GM12875 (cell line): ENCODE results near the gene PARL.

Source experiments
- H3K4me3 ChIP-seq: one replicate; pipeline ENCODE4 v1.5.1; 2011; ENCODE audit warnings: low read depth, low read length, control low read depth
- TF ChIP-seq, protein P1 (sequence below): IDR thresholded peaks from 2 replicates; pipeline ENCODE4 v1.5.1; 2011; ENCODE audit warnings: low read depth, mild to moderate bottlenecking, control low read depth, inconsistent platforms, low read length, moderate library complexity, borderline replicate concordance; ENCODE audit not compliant: insufficient read depth

Gene PARL, protein sequence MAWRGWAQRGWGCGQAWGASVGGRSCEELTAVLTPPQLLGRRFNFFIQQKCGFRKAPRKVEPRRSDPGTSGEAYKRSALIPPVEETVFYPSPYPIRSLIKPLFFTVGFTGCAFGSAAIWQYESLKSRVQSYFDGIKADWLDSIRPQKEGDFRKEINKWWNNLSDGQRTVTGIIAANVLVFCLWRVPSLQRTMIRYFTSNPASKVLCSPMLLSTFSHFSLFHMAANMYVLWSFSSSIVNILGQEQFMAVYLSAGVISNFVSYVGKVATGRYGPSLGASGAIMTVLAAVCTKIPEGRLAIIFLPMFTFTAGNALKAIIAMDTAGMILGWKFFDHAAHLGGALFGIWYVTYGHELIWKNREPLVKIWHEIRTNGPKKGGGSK

DNA sequence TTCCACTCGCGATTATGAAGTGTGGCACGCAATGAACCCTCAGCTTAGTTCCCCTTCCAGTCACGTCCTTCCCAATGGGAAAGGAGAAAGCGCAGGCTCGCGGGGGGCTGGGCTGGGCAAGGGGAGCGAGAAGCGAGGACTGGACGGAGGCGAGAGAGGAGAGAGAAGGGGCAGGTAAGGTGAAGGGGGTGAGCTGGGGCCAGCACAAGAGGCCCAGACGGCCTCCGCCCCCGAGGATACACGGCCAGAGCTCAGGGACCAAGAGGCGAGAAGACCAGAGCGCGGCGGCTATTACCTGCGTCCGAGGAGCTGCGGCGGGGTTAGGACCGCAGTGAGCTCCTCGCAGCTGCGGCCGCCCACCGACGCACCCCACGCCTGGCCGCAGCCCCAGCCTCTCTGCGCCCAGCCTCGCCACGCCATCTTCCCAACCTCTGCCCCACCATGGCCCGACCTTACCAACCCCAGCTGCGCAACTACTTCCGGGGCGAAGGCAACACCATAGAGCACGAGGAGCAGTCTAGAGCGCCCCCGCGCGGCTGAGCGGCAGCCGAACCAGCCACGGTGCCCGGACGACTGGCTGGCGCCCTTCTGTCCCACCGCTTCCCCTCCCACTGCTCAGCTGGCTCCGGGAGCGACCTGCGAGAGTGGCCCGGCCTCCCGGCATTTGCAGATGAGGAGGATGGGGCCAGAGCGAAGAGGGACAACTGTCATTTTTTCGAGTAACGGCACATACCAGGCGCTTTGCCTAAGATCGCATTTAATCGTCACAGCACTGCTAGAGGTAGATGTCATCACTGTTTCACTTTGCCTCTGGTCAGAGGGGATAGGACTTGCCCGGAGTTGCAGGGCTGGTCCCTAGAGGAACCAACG is at the start of gene PARL:
PARL (minus strand) TSS at position 454 of the 870 bp plus-strand sequence; CDS start at position 420, 34 bp downstream.
- H3K4me3 ChIP-seq, result peak within 1 kb of the TSS; percentile 97
- TF ChIP-seq, protein P1, sequence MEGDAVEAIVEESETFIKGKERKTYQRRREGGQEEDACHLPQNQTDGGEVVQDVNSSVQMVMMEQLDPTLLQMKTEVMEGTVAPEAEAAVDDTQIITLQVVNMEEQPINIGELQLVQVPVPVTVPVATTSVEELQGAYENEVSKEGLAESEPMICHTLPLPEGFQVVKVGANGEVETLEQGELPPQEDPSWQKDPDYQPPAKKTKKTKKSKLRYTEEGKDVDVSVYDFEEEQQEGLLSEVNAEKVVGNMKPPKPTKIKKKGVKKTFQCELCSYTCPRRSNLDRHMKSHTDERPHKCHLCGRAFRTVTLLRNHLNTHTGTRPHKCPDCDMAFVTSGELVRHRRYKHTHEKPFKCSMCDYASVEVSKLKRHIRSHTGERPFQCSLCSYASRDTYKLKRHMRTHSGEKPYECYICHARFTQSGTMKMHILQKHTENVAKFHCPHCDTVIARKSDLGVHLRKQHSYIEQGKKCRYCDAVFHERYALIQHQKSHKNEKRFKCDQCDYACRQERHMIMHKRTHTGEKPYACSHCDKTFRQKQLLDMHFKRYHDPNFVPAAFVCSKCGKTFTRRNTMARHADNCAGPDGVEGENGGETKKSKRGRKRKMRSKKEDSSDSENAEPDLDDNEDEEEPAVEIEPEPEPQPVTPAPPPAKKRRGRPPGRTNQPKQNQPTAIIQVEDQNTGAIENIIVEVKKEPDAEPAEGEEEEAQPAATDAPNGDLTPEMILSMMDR, result peak; percentile 99

DNA sequence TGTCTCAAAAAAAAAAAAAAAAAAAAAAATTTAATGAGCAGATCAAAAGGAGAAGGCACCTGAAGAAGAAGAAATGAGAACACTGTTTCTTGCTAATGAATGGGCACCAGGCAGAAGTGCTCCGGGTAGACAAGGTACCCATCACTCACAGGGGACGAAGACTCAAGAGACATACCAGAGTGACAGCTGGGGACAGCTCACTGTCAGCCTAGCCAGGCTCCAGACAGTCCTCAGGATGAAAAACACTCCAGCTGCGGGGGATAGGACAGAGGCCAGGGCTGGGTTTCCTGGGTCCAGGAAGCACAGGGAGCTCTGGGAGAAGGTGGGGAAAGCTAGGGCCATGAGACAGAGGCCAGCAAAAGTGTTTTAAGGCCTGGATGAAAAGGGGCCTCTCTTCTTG is 48.5 kb upstream of the PARL start:
- TF ChIP-seq, protein P1, result no peak
- no peak overlapping the region for H3K4me3 ChIP-seq

DNA sequence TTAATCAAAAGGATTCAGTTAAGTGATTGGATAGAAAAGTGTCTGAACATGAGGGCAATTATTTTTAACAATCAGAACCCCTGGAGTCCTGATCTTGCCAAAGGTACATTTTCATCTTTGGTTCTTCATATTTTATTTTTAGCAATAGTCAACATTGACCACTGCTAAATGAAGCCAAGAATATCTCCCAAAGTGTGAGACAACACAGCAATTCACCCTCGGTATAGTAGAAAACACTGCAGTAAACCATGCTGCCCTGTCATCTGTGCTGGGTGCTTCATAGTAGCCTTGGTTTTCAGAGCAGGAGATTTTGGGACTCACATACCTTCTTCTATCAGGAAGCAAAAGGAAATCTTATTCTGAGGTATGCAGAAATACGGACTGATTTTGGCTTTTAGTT is 47.2 kb upstream of the PARL start:
- TF ChIP-seq, protein P1, result no peak
- H3K4me3 ChIP-seq, result no peak overlapping the region

DNA sequence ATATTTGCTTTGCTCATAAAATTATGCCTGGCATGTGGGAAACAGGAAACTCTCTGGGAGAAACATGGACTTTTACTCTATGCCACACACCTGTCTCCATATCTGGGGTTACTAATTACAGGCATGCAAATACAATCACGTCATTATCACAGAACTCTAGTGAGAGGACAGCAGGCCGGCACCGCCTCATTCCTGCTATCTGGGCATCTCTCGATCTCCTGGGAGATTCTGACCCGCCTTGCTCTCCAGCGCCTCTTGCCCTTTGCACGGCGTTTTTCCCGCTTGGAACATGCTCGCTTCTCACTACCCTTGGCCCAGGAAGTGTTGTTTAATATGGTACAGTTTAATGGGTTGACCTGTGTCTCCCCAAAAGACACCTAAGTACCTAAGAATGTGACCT is 45.4 kb upstream of the PARL start:
- no peak overlapping the region for H3K4me3 ChIP-seq
- TF ChIP-seq, protein P1, result no peak

DNA sequence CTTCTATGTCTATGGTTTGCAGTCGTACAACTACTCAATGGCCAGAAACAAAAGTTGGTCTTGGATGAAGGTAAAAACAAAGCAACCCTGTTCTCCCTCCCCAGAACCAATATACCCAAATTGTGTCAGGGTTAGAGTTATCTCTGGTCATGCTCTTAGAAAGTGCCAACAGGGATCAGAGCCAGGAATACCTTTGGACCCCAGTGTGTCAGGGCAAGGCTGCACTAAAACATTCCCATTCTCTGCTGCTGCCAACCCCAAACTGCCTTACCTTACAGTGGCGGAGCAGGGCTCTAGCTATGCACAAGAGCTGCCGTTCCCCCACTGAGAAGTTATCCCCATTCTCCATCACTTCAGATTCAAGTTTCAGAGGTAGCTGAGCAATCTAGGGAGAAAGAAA is 42.4 kb upstream of the PARL start:
- H3K4me3 ChIP-seq, result no peak overlapping the region
- TF ChIP-seq, protein P1, result no peak

DNA sequence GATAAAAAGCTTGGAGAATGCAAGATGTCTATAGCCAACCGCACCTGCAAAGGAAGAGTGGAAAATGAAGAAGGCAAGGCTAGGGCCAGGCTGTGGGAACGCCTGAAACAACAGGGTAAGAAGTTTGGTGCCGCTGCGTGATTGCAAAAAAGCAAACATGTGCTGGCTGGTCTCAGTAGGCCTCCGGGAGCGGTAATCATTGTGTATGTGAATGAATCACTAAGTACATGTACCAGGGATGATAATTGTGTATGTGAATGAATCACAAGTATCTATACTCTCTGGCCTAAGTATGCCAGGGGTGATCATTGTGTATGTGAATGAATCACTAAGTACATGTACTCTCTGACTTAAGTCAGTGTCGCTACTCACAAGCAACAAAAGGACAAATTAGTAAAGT is 40.3 kb upstream of the PARL start:
- TF ChIP-seq, protein P1, result no peak
- H3K4me3 ChIP-seq, result no peak overlapping the region

DNA sequence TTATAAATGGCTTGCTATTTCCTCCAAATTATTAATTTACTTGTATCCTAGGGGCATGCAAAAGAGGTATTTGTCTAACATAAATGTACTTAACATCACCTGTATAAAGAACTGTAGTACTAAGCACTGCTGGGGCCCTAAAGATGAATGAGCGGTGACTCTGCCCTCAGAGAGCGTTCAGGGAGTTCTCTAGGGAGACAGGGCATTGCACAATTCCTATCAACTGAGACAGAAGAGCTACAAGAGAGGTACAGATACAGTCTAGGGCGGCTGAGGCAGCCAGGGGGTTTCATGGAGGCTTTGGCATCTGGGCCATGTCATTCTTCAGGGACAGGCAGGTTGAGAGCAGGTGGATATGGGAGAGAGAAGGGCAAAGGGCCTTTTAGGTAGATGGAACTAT is 39.9 kb upstream of the PARL start:
- H3K4me3 ChIP-seq, result no peak overlapping the region
- TF ChIP-seq, protein P1, result no peak
